Left ventricle myocardium inferior (tissue), 1 donor: ENCODE measurements around the gene CTBP2. TPM values are rescaled to one million over a fixed set of nuclear protein-coding genes. Genes with fewer than 3 reads are reported as not detected.

Experiments
- DNase-seq: peaks from one replicate; pipeline ENCODE4 v3.0.0-alpha.2; 2020
- H3K27ac ChIP-seq: fragments of 200-600 bp; replicated peaks from 2 replicates; pipeline ENCODE4 v1.8.0; 2021
- H3K27me3 ChIP-seq: fragments of 200-600 bp; 2 replicates; pipeline ENCODE4 v1.8.0; 2021; ENCODE audit warnings: low read depth
- H3K36me3 ChIP-seq: fragments of 200-600 bp; 2 replicates; pipeline ENCODE4 v1.8.0; 2021
- H3K4me1 ChIP-seq: fragments of 200-600 bp; 2 replicates; pipeline ENCODE4 v1.8.0; 2021
- H3K4me3 ChIP-seq: fragments of 200-600 bp; 2 replicates; pipeline ENCODE4 v1.8.0; 2021; ENCODE audit warnings: mild to moderate bottlenecking, moderate library complexity
- H3K9me3 ChIP-seq: fragments of 200-600 bp; replicated peaks from 2 replicates; pipeline ENCODE4 v1.8.0; 2021
- intact Hi-C: fragments of 100-400 bp; cut with micrococcal nuclease; formaldehyde crosslinking; loops from one replicate; pipeline ENCODE4 v1.11.0; 2022
- total RNA-seq: library from RNA; stranded (reverse); fragmentation: NEBNext Ultra II Directional; extraction: Animal tissue kit (Norgen Biotek cat#: 25700); gene quantifications from one replicate; pipeline ENCODE4 v1.2.1, GENCODE V29; 2021
- TF ChIP-seq, protein P1 (sequence below): fragments of 200-600 bp; IDR thresholded peaks from 2 replicates; pipeline ENCODE4 v1.8.0; 2021; ENCODE audit warnings: antibody characterized with exemption, mild to moderate bottlenecking, borderline replicate concordance
- donor health status: DM: no; HTN: yes; CAD: no; lungs with severe emphysema.

CTBP2 gene
- total RNA-seq, 1 donor from 2014 or later: 29.1 TPM

DNA sequence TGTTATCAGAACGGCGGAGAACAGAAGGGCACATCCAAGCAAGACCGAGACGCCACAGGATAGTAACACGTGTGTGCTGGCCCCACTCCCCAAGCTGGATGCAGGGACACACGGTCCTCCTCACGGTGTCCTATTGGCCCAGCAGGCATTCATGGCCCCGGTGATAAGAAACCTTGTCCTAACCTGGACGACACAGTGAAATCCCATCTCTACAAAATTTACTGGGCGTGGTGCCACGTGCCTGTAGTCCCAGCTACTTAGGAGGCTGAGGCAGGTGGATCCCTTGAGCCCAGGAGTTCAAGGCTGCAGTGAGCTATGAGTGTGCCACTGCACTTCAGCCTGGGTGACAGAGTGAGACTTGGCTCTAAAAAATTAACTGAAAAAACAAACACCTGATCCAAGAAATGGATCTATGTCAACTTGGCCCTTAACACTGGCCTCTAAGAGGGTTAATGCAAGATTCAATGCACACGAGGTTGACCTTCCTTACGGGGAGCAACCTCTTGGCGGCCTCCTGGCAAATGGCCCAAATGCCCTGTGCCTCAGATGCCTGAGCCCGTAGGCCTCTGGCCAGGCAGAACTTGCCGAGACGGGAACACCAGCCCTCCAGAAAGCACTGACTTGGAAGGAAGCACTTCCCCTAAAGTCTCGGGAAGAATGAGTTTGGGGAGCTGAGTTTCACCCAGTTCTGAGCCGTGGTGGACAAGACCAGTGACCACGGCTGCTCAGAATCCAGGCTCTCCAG, 146.1 kb downstream of the CTBP2 start:
- H3K4me3 ChIP-seq: no peak overlapping the region
- H3K9me3 ChIP-seq: peaks cover under 1% of the 10 kb centered on the region
- no peaks in the 10 kb centered on the region for H3K27me3 ChIP-seq
- DNase-seq: peak; percentile 60
- peak overlapping the region; percentile 81 for H3K27ac ChIP-seq
- no peaks in the 10 kb centered on the region for H3K36me3 ChIP-seq
- H3K4me1 ChIP-seq: peaks cover 100% of the 10 kb centered on the region
- intact Hi-C loops: no loop called here
- TF ChIP-seq, protein P1, sequence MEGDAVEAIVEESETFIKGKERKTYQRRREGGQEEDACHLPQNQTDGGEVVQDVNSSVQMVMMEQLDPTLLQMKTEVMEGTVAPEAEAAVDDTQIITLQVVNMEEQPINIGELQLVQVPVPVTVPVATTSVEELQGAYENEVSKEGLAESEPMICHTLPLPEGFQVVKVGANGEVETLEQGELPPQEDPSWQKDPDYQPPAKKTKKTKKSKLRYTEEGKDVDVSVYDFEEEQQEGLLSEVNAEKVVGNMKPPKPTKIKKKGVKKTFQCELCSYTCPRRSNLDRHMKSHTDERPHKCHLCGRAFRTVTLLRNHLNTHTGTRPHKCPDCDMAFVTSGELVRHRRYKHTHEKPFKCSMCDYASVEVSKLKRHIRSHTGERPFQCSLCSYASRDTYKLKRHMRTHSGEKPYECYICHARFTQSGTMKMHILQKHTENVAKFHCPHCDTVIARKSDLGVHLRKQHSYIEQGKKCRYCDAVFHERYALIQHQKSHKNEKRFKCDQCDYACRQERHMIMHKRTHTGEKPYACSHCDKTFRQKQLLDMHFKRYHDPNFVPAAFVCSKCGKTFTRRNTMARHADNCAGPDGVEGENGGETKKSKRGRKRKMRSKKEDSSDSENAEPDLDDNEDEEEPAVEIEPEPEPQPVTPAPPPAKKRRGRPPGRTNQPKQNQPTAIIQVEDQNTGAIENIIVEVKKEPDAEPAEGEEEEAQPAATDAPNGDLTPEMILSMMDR: no peak

DNA sequence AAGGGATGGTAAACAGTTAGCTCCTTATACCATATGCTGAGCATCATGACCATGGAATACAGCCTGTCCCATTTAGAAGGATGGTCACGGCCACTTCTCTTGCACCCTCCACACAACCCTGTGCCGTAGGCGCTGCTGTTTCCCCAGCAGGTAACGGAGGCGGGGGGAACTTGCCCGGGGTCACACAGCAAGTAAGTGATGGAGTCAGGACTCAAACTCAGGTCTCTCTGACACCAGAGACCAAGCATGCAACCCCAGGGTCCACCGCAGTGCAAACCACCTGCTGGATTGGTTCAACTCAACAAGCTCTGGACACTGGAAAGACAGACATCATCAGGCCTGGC, 146.9 kb downstream of the CTBP2 start:
- peaks cover 92% of the 10 kb centered on the region for H3K4me1 ChIP-seq
- H3K9me3 ChIP-seq: no peaks in the 10 kb centered on the region
- TF ChIP-seq, protein P1: no peak
- intact Hi-C loops: no loop called here
- H3K4me3 ChIP-seq: no peak overlapping the region
- H3K27ac ChIP-seq: peak overlapping the region; percentile 84
- no peaks in the 10 kb centered on the region for H3K36me3 ChIP-seq
- no peaks in the 10 kb centered on the region for H3K27me3 ChIP-seq
- peak; percentile 12 for DNase-seq

- H3K4me1 ChIP-seq: peaks cover 91% of the 10 kb centered on the region
These were observed 147.4 kb downstream of the CTBP2 start for GRCh38 chr10:125012851-125013528.

GRCh38 chr10:125011926-125012705, 148.2 kb downstream of the CTBP2 start:
- TF ChIP-seq, protein P1: no peak
- Histone ChIP-seq H3K27me3 (no peaks in the 10 kb centered on the region), H3K4me3 (peak overlapping the region; percentile 37), H3K4me1 (peaks cover 91% of the 10 kb centered on the region), H3K27ac (peak overlapping the region; percentile 84), H3K9me3 (no peaks in the 10 kb centered on the region), H3K36me3 (no peaks in the 10 kb centered on the region)
- intact Hi-C loops: no loop called here
- DNase-seq: peak; percentile 51

More at GRCh38 chr10:125012851-125013528, 147.4 kb downstream of the CTBP2 start:
- DNase-seq: no peak
- intact Hi-C loops: no loop called here
- H3K27me3 ChIP-seq: no peaks in the 10 kb centered on the region
- no peak overlapping the region for H3K4me3 ChIP-seq
- peak overlapping the region; percentile 84 for H3K27ac ChIP-seq
- no peaks in the 10 kb centered on the region for H3K36me3 ChIP-seq
- TF ChIP-seq, protein P1: no peak
- H3K9me3 ChIP-seq: no peaks in the 10 kb centered on the region

GRCh38 chr10:125011171-125011925, 149.0 kb downstream of the CTBP2 start:
- DNase-seq: peak; percentile 13
- intact Hi-C loops: no loop called here
- H3K36me3 ChIP-seq: no peaks in the 10 kb centered on the region

More at GRCh38 chr10:125011171-125011925, 149.0 kb downstream of the CTBP2 start:
- H3K27ac ChIP-seq: peak overlapping the region; percentile 84
- H3K27me3 ChIP-seq: no peaks in the 10 kb centered on the region
- H3K4me1 ChIP-seq: peaks cover 91% of the 10 kb centered on the region
- peak overlapping the region; percentile 37 for H3K4me3 ChIP-seq
- TF ChIP-seq, protein P1: no peak
- no peaks in the 10 kb centered on the region for H3K9me3 ChIP-seq
